NOMO-1 treated with dmso at 0.1 percent for 144 hours (cell line): ENCODE measurements around the gene ANXA9.

Experiments
- DNase-seq: peaks from one replicate; lab custom pipeline; 2025; ENCODE audit not compliant: unreplicated experiment; lab: John Stamatoyannopoulos, UW

ANXA9 gene

GRCh38 chr1:151003180-151003579 lies 21.1 kb downstream of the ANXA9 start:
- DNase-seq = peak; percentile 35

- no peak for DNase-seq
Observed at GRCh38 chr1:151005729-151006319, 23.7 kb downstream of the ANXA9 start.

DNA sequence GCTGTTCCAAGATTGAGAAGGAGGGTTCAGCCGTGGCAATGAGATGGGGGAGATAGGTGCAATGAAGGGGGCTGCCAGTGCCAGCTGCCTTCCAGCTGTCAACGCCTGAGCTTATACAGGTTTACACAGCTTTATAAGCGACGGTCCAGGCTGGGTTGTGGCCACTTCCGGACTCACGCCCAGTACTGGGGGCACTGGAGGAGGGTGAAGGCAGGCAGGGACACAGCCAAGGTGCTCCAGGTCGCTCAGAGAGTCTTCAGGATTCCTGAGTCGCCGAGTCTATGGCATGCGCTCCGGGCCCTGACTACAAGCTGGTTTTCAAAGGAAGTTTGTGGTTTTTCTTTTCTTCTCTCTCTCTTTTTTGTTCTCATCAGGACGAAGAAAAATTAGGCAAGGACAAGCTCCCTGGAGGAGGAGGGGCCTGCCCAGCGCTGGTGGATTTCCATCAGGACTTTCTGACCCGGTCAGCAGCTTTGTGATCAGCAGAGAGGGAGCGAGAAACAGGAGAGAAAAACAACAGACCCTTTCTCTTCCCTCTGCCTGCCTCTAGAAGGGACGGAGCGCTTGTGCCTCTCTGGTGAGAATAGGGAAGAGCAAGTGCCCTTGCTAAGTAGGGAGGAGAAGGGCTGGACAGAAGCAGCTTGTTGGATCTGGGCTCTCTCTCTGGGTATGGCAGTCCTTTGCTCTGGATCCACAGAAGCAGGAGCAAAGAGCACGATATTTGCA lies 24.4 kb downstream of the ANXA9 start, which contains the start of gene MINDY1:
Gene MINDY1, minus strand, starts transcription at position 576 of the 726 bp plus-strand sequence. CDS start 4,285 bp downstream, outside the sequence.
- peak; percentile 79 for DNase-seq

DNA sequence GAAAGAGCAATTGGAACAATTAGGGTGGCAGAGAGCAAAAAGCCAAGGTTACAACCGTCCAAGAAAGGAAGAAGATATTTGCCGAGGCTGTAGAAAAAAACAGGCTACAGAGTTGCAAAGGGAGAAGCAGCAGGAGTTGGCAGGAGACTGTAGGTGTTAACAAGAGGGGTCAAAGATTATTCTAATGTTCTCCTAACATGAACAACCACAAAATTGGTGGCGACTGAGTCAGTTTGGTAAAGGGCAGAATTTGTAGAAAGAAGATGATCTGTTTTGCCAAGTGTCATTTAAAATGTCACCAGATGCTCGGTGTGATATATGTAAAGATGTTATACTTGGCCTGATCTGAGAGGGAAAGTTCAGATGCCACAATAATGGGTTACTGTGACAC lies 25.8 kb downstream of the ANXA9 start:
- DNase-seq = no peak

GRCh38 chr1:151008244-151009205 lies 26.4 kb downstream of the ANXA9 start, which contains the start of gene PRUNE1:
TSS of gene PRUNE1 (plus strand) at chr1:151008449. CDS start at chr1:151008633, 184 bp downstream.
- DNase-seq = peak; percentile 88

- DNase-seq = no peak
Observed at GRCh38 chr1:151009206-151009587, 27.1 kb downstream of the ANXA9 start.

- DNase-seq = no peak
Observed at GRCh38 chr1:151009674-151010345, 27.7 kb downstream of the ANXA9 start.

DNA sequence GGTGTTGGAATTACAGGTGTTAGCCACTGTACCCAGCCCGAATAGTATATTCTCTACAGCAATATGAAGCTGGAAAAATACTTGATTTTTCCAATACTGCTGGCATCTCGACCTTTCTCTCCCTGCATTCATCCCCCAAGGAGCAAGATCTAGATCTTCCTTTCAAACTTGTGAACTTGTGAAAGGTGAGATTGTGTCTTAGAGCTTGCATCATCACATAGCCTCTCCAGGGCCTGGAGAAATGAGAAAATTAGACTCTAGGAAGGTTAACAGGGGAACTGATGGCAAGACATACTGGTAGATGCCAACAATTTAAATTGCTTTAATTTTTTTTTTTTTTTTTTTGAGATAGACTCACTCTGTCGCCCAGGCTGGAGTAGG lies 28.2 kb downstream of the ANXA9 start:
- DNase-seq = no peak

DNA sequence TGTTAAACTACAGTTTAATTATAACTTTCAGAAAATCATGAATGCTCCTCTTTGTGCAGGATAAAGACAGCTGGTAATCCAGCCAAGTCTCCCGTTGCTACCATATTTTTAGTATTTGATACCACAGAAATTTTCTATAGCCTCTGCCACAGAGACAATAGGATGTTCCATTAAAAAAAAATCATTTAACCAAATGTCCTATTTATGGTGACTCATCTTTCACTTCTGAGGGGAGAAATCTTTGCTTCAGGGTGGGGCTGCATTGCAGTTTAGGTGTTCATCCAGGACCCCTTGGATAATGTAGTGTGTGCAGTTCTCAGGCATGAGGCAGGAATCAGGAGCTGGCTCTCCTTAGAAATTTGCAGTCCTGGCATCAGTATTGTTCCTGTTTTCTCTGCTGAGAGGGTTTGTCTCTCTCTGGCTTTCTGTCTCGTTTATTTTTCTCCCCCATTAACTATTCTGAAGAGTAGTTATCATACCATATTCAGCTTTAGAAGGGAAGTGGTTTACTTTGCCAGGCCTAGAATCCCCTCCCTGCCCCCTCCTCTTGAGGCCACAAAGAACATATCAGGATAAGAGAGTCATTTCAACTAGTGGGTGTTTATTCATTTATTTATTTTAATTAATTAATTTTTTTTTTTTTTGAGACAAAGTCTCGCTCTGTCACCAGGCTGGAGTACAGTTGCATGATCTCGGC lies 29.2 kb downstream of the ANXA9 start:
- DNase-seq = no peak

DNA sequence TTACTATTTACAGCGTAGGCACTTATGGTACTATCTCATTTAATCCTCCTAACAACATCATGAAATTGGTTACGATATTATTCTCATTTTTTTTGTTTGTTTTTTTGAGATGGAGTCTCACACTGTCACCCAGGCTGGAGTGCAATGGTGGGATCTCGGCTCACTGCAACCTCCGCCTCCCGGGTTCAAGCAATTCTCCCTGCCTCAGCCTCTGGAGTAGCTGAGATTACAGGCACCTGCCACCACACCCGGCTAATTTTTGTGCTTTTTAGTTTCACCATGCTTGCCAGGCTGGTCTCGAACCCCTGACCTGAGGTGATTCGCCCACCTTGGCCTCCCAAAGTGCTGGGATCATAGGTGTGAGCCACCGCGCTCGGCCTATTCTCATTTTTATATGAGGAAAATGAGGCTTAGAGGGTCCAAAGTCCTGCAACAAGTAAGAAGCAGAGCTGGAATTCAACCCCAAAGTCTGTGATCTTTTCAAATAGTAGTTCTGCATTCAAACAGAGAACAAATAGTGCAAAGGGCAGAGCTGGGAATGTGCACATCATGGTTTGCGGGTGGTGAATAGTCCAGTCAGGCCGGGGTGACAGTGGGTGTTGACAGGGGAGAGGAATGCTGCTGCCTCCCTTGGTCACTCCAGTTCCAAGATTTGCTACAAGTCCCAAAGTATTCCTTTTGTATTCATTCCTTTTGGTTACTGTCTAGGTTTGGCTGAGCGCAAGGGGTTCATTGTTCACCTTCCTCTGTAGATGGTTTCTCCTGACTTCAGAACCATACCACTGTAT lies 30.8 kb downstream of the ANXA9 start:
- no peak for DNase-seq

GRCh38 chr1:151013518-151013917 lies 31.4 kb downstream of the ANXA9 start:
- DNase-seq = no peak

DNA sequence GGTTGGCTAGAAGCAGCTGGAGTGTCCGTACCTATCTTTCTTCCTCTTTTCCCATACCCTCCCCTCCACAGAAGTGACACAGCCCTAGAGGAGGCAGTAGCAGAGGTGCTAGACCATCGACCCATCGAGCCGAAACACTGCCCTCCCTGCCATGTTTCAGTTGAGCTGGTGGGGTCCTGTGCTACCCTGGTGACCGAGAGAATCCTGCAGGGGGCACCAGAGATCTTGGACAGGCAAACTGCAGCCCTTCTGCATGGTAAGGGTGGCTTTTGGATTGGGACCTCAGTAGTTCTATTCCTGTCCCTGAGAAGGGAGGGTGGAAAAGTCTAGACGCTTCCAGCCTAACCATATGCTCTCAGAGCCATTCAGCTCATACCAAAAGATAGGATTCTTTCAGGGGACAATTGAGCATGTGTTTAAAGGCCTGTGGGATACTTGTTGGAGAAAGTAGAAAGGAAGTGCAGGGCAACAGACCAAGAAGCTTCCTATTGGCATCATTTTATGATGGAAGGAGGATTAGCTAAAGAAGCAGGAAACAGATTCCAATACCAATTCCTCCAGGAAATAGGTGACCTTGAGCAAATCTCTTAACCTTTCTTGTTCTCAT lies 42.6 kb downstream of the ANXA9 start:
- peak; percentile 45 for DNase-seq

DNA sequence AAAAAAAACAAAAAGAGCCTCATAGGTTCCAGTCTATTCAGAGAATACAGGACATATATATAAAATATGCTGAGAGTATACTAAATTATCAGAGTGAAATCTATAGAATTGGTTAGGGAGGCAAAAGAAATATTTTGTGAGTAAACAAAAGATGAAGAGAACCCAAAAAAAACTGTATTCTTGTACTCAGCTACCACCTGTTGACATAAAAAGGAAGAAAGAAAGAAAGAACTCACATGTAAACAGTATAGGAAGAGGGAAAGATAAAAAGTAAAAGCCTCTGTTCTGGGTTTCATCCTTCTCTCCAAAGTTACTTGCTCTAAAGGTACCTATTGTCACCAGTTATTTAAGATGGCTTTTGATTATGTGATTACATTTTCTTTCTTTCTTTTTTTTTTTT lies 44.4 kb downstream of the ANXA9 start:
- DNase-seq = no peak

DNA sequence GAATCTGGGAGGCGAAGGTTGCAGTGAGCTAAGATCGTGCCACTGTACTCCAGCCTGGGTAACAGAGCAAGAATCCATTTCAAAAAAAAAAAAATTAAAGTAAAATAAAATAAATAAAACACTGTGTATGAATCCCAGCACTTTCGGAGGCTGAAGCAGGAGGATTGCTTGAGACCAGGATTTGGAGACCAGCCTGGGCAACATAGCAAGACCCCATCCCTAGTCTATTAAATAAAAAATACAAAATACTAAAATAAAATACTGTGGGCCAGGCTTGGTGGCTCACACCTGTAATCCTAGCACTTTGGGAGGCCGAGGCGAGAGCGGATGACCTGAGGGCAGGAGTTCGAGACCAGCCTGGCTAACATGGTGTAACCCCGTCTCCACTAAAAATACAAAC lies 50.1 kb downstream of the ANXA9 start:
- DNase-seq = no peak

DNA sequence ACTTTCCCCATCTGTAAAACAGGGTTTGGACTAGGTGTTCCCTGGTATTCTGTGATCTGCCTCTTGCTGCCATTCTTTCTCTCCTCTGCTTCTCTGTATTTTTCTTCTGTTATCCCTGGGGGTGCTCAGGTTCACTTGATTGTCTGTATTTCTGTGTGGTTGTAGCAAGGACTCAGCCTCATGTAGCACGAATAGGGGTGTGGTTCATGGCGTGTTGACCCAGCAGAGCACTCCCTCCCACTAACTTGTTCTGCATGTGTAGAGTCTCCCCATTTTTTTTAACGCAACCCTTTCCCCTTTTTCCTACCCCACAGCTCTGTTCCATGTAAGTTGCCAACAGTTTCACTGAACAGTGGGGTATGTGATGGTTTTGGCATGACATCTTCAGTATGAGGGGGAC lies 53.1 kb downstream of the ANXA9 start:
- no peak for DNase-seq

GRCh38 chr1:151036356-151036755 lies 54.3 kb downstream of the ANXA9 start, which contains the start of gene BNIPL:
TSS of gene BNIPL (plus strand) at chr1:151036586. CDS start at chr1:151036726, 140 bp downstream.
- DNase-seq = no peak

DNA sequence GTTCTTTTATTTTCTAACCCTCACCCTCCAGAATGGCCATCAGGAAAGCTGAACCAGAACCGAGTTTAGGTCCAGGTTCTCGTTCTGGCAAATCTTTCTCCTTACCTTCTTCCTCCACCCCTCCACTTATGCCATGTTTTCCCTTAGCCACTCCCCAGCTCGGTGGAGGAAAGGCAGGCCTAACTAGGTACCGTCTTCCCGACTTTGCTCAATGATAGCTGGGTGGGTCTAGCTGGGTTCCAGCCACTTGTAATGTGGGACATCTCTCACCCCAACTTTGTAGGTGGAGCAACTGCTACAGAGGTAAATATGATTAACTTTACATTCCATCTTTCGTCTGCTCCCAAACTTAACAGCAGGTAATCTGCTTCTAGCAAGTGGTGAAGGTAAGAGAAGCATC lies 54.9 kb downstream of the ANXA9 start:
- DNase-seq = no peak

- no peak for DNase-seq
Observed at GRCh38 chr1:151039521-151039920, 57.4 kb downstream of the ANXA9 start.

DNA sequence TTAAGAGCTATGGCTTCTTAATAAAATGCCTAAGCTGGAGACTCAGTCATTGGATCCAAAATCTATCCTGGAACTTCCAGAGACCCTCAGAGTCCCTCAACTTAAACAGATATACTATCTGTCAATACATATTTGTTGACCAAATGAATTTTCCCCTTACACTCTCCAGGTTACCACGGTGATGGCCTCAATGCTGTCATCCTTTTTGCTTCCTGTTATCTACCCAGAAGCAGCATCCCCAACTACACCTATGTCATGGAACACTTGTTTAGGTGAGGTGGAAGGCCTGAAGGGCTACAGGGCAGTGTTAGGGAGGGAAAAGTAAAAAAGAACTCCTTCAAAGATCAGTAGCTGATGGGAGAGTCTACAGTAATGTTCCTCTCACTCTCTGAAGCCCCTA lies 61.1 kb downstream of the ANXA9 start:
- DNase-seq = no peak
